ENCODE results near the gene LCE5A.
"Not testable (repeated sequence)": the region's sequence is repeated elsewhere in the genome, so short reads cannot be mapped to it uniquely, and the experiment has no call there.

LCE5A gene

DNA sequence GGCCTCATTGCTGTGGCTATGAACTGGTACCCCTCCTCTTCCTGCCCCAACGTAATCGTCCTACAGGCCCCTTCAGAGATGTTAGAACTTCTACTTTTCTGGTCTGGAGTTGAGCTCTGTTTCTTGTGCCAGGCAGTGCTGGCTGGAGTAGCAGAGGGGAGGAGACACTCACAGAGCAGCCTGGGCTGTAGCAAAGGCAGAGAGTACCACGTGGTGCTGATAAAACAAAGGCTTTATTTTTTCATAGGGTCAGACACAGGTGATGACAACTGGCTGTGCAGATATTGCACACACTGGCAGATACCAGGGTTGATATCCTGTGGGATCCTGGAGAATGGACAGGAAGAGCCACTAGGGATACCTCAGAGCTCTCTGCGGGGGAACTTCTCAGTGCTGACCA is 26.9 kb downstream of the LCE5A start:
- no peak overlapping the region for H3K27ac ChIP-seq
- no peak for TF ChIP-seq ZFX (IDR thresholded peaks at IDR 0.05)
- TF ChIP-seq, protein P1, sequence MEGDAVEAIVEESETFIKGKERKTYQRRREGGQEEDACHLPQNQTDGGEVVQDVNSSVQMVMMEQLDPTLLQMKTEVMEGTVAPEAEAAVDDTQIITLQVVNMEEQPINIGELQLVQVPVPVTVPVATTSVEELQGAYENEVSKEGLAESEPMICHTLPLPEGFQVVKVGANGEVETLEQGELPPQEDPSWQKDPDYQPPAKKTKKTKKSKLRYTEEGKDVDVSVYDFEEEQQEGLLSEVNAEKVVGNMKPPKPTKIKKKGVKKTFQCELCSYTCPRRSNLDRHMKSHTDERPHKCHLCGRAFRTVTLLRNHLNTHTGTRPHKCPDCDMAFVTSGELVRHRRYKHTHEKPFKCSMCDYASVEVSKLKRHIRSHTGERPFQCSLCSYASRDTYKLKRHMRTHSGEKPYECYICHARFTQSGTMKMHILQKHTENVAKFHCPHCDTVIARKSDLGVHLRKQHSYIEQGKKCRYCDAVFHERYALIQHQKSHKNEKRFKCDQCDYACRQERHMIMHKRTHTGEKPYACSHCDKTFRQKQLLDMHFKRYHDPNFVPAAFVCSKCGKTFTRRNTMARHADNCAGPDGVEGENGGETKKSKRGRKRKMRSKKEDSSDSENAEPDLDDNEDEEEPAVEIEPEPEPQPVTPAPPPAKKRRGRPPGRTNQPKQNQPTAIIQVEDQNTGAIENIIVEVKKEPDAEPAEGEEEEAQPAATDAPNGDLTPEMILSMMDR (conservative IDR thresholded peaks at IDR 0.05), result no peak

DNA sequence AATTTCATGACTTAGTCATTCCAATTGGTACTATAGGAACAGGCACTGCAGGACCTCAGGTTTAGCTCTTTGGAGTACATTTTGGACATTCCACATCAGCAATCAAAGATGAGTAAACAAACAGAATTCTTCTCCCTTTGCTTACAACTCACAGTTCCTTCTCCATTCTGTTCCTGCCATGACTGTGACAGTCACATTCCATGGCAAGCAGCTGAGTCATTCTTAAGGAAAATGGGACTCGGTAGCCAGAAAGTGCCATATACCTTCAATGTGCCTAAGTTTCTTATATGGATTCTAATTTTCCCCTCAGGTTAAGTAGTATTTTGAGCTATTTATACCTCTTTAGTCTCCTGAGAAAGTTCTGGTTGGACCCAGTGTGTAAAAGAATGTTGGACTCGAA is 29.3 kb downstream of the LCE5A start:
- no peak overlapping the region for H3K27ac ChIP-seq
- TF ChIP-seq ZFX (IDR thresholded peaks at IDR 0.05), result no peak
- TF ChIP-seq, protein P1 (conservative IDR thresholded peaks at IDR 0.05), result no peak

DNA sequence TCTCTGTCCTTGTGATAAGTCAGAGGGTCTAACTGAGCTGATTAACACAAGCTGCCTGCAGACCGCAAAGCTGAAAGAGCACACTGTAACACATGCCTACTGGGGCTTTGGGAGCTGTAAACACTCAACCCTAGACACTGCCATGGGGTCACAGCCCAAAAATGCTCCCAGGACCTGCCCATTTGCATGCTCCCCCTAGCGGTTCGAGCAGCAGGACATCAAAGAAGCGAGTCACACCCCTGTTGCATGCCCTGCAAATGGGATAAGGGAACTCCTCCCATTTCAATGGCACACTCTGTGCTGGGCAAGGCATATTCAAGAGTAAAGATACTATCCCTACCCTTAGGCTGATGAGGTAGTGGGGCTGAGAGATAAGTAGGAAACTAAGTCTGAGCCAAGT is 33.2 kb downstream of the LCE5A start:
- no peak for TF ChIP-seq ZFX (IDR thresholded peaks at IDR 0.05)
- TF ChIP-seq, protein P1 (conservative IDR thresholded peaks at IDR 0.05), result peak; percentile 71
- H3K27ac ChIP-seq, result no peak overlapping the region

GRCh38 chr1:152546704-152547103 is 36.1 kb downstream of the LCE5A start:
- H3K27ac ChIP-seq, result no peak overlapping the region
- TF ChIP-seq ZFX (IDR thresholded peaks at IDR 0.05), result no peak
- TF ChIP-seq, protein P1 (conservative IDR thresholded peaks at IDR 0.05), result no peak

- not testable (repeated sequence) for H3K27ac ChIP-seq
Observed at GRCh38 chr1:152548358-152548757, 37.8 kb downstream of the LCE5A start.

All from C4-2B (cell line).